ENCODE results near the gene RHOB.

- TF ChIP-seq CTCF (IDR thresholded peaks at IDR 0.05) (no peak), EZH2 (IDR thresholded peaks at IDR 0.05; ENCODE audit: borderline replicate concordance, insufficient read depth, low read depth, low read length, poor library complexity, severe bottlenecking) (no peak)
Measured at GRCh38 chr2:20433946-20434553, 12.8 kb upstream of the RHOB start.
